ENCODE measurements around the gene CUX1. TPM values are rescaled to one million over a fixed set of nuclear protein-coding genes. Genes with fewer than 3 reads are reported as not detected.

CUX1 gene
- total and polyA plus RNA-seq, 2 of the 13 experiments (the other 11 are each of a cell fraction or from before 2014, with no cell fraction given) = 13.7 to 14.9 TPM

DNA sequence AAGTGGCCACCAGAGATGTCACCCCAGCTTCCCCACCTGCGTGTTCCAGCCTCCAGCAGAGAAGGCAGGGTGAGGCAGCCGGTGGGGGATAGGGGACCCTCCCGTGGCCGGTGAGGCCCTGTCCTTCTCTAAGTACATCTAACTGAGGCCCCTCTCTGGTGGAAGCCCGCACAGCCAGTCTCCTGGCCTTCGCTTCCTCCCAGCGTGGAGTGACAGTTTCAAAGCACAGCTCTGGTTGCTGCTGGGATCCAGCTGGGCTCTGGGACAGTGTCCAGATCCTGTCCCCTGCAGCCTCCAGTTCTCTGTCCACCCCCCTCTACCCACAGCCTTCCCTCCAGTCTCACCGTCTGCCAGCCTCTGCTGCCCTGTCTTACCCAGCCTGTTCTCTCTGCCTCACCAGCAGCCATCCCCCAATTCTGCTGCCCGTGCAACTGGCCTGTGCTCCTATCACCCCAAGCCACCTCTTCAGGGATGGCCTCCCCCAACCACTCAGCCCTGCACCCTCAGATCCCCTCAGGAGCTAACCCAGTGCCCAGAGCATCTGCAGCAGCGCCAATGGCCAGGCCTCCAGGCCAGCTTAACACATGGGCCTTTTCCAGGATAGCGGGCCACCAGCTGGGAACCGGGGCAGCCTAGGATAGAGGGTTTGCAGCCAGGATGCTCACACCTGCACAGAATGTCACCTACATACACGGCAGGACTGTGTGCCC, 452.9 kb downstream of the CUX1 start:
- ChIA-PET POLR2A (no interaction called here), CTCF (ENCODE audit: low intra/inter-chr PET ratio, low total read pairs) (no interaction called here)
- no peak for ATAC-seq
- Histone ChIP-seq H3K79me2 (ENCODE audit: insufficient read depth, low read length) (no peaks in the 10 kb centered on the region), H4K20me1 (ENCODE audit: insufficient read depth, low read length) (no peaks in the 10 kb centered on the region), H3K4me1 (ENCODE audit: insufficient read depth, low read length) (peaks cover 45% of the 10 kb centered on the region), H3K4me2 (ENCODE audit: low read depth, low read length) (no peak overlapping the region), H2AFZ (ENCODE audit: low read length) (no peak overlapping the region), H3K9me3 (ENCODE audit: low read length) (no peaks in the 10 kb centered on the region), H3K27ac (ENCODE audit: extremely low read length, insufficient read depth, low read length) (no peak overlapping the region), H3K27me3 (ENCODE audit: control insufficient read depth in 1 of 2, insufficient read depth in 2 of 2, low read length in 2 of 2) (no peaks in the 10 kb centered on the region; a peak in 1 of 5 replicates), H3K36me3 (replicated peaks in 1 of 2; ENCODE audit: control insufficient read depth in 1 of 2, insufficient read depth in 2 of 2, low read length in 2 of 2) (no peaks in the 10 kb centered on the region), H3K4me3 (replicated peaks in 1 of 3; ENCODE audit: insufficient read depth in 1 of 3, low read depth in 2 of 3, low read length in 3 of 3) (no peak overlapping the region; a peak in 1 of 6 replicates), H3K9ac (ENCODE audit: insufficient read depth, low read depth, low read length) (no peak overlapping the region)
- in situ Hi-C loops (cut with HindIII; ENCODE audit: extremely low pct_ligation_motif_present, low pct_unique_long_range_greater_than_20kb) = loop anchor here (5.0 to 25.0 kb wide), 2 partner anchors 583 to 733 kb away; no protein-coding TSS in a partner anchor
- intact Hi-C loops (cut with micrococcal nuclease; ENCODE audit: unreplicated experiment) = loop anchor here (5.0 kb wide), 1 partner anchor 578 kb away; no protein-coding TSS in a partner anchor
- DNase-seq (ENCODE audit: low spot score) = no peak
- no TSS peak for BruUV-seq (replicated peaks)
- FAIRE-seq = no peak
- 56% methylated on average over 7 of the region's 13 CpGs for WGBS (ENCODE audit: low lambda C conversion rate)
- TF ChIP-seq ZNF607 (CRISPR knock-in tag; IDR thresholded peaks at IDR 0.05; ENCODE audit: borderline replicate concordance) (0 out of 2 replicates have a peak, but pooled peaks have one; percentile 31), HNF1B (CRISPR knock-in tag; IDR thresholded peaks at IDR 0.05) (peak; percentile 14; the same call in 1 of the 2 replicates), ZNF333 (CRISPR knock-in tag; IDR thresholded peaks at IDR 0.05; ENCODE audit: borderline replicate concordance) (no peak), ZNF687 (CRISPR knock-in tag; IDR thresholded peaks at IDR 0.05) (peak; percentile 40), KLF11 (CRISPR knock-in tag; IDR thresholded peaks at IDR 0.05) (no peak), MTA1 (CRISPR knock-in tag; IDR thresholded peaks at IDR 0.05; ENCODE audit: borderline replicate concordance) (no peak), FOSL1 (CRISPR knock-in tag; IDR thresholded peaks at IDR 0.05; ENCODE audit: borderline replicate concordance) (no peak), NFIC (IDR thresholded peaks at IDR 0.05; ENCODE audit: low read length) (no peak)
- TF ChIP-seq, protein P1, sequence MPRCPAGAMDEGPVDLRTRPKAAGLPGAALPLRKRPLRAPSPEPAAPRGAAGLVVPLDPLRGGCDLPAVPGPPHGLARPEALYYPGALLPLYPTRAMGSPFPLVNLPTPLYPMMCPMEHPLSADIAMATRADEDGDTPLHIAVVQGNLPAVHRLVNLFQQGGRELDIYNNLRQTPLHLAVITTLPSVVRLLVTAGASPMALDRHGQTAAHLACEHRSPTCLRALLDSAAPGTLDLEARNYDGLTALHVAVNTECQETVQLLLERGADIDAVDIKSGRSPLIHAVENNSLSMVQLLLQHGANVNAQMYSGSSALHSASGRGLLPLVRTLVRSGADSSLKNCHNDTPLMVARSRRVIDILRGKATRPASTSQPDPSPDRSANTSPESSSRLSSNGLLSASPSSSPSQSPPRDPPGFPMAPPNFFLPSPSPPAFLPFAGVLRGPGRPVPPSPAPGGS (CRISPR knock-in tag; IDR thresholded peaks at IDR 0.05) = no peak
- TF ChIP-seq, protein P2, sequence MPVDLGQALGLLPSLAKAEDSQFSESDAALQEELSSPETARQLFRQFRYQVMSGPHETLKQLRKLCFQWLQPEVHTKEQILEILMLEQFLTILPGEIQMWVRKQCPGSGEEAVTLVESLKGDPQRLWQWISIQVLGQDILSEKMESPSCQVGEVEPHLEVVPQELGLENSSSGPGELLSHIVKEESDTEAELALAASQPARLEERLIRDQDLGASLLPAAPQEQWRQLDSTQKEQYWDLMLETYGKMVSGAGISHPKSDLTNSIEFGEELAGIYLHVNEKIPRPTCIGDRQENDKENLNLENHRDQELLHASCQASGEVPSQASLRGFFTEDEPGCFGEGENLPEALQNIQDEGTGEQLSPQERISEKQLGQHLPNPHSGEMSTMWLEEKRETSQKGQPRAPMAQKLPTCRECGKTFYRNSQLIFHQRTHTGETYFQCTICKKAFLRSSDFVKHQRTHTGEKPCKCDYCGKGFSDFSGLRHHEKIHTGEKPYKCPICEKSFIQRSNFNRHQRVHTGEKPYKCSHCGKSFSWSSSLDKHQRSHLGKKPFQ (CRISPR knock-in tag; IDR thresholded peaks at IDR 0.05; ENCODE audit: insufficient replicate concordance) = no peak
